Stimulated activated CD4-positive, alpha-beta T cell treated with anti-CD3 and anti-CD28 coated beads, TNF-alpha, amount 100 ng/mL, for 24 hours (primary cell): ENCODE measurements around the gene ARID5B.

Source experiments
- DNase-seq, 3 experiments: peaks; one replicate each; pipeline ENCODE4 v3.0.0-alpha.2; 2020; ENCODE audit warnings: low read depth in 3 of 3

Gene ARID5B

DNA sequence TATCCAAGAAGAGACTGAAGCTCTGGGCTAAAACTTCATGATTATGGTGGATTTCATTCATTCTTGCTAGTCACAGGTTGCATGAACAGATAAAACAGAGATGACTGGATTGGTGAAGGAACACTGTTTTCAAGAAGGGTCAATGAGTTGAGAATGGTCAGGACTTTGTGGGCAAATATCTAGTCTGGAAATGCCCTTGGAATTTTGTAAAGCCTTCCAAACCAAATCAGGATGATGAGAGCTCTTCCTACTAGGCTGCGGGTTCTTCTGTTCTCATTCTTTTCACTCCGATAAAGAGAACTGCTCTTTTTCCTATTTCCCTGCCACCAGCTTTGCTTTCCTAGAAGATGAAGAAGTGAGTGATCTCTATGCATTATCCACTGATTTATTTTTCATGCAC, 171.4 kb downstream of the ARID5B start:
- DNase-seq: no peak

DNA sequence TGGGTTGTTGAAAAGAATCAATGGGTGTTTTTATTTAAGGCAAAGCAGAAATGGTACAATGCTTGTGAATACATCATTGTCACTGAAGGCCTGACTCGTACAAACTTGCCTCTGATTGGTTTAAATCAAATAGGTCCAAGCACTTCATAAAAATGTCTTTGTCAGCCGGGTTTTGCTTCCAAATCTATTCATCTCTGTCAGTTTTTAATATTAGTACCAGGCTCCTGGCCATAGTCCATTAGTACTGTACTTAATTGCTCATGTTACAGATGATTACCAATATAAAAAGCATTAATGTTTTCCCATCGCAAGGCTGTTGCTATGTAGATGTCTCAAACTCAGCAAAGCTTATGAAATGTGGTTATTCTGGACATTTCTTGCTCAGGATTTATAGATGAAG, 171.9 kb downstream of the ARID5B start:
- no peak for DNase-seq

DNA sequence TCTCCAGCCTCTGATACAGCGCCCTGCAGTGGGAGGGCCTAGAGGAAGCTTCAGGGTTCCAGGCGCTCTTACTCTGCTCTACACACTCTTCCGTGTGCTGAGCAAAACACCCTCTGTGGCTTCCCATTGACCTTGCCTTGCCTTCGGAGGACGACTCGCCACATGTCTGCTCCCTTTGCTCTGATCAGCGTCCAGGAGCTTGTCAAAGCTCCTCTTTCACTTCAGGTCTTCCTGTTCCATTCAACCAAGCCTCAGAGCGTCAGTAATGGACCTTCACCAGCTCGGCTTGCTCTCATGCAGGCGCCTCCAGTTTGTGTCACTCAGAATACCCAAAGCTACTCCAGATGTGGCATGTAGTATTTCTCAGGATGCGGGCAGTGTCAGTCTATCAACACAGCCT, 173.9 kb downstream of the ARID5B start:
- no peak for DNase-seq

DNA sequence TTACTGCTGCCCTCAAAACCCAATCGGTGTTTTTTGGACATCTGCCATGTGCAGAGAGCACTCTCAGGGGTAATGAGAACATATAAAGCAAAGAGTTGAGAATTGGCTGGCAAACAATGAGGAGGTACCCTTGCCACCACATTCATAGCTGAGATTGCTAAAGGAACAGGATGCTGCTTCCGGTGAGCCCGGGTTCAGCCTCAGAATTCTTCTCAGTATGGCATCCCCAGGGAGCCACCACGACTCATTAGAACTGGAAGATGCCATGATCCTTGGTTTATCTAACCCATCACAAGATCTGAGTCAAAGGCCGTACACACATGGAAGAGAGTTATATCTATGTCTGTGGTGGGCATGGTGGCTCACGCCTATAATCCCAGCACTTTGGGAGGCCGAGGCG, 174.4 kb downstream of the ARID5B start:
- DNase-seq: no peak

DNA sequence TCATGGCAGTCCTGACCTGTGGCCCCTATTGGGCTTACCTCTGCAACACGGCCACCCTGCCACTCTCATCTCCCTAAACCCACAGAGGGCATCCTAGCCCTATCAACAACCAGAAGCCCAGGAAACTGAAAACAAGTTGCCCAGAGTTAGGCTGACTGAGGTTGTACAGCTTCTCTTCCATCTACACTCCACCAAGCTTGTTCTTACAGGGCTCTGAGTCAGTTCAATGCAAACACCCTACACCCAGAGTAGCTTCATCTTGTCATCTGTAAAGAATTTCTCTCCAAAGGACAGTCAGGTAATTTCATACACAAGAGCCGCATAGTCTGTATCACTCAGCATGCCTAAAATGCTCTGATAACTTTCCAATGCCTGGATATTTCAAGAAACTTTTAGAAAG, 175.4 kb downstream of the ARID5B start:
- DNase-seq: no peak

DNA sequence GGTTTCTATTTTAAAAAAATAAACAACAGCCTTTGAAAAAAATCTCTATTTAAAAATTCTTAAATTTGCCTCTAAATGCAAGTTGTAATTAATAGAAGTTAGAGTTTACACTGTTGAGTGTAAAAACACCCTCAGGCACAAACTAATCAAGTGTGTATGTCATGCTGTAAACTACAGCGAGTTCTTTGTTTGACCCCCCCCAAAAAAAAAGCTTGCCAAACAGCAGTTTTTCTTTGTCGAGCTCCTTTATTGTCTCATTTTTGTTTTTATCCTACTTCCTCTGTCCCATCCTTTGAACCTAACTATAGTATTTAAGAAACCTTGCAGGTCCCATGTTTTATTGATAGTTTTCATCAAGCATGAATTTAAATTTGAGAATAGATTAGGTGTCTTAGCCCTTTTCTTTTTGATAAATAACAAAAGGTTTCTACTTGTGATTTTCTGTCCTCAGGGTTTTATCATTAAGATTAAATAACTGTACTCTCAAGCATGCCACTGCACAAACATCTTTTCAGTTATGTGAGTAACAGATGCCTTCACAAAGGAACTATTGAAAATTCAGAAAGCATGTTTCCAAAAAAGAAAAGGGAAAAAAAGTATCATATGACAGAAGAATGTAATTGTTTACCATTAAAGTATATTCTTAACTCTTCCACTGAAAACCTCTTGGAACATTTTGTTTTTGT, 176.0 kb downstream of the ARID5B start:
- no peak for DNase-seq

DNA sequence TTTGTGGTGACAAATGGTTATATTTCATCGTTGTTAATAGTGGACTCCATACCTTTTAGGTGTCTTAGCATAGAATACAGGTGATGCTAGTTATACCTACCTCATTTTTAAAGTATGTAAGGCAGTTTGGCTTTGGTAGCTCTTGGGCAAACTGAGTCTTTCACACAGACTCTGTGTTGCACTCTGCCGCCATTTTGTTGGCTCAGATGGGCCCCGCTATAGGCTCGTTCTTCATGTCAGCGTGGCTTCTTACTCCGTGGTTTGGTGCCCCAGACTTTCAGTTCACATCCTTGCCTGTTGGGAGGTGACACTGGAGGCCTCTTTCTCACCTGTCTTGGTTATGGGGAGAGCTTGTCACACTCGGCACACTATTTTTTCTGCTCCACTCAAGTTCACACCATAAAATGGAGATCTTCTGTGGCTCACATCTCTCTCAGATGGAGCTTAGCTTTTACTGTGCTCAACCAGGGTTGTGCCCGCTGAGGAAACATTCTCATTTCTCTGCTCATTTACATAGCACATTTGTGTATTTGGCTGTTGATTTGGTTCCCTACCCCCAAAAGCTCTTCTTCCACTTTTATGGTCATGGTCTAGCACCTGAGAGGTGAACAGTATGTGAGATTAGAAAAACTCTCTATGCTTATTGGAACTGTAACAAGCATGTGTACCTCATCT, 178.5 kb downstream of the ARID5B start:
- DNase-seq: no peak

DNA sequence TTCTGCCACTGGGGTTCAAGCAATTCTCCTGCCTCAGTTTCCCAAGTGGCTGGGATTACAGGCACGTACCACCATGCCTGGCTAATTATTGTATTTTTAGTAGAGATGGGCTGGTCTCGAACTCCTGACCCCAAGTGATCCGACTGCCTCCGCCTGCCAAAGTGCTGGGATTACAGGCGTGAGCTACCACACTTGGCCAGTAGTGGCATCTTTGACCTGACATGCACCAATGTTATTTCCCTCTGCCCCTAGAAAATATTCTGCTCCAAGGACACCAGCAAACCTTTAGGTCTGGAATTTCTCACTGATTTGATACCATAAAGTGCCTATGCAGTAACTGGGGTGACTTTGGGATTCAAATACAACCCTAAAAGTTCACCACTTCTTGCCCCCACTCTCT, 179.4 kb downstream of the ARID5B start:
- DNase-seq: no peak

DNA sequence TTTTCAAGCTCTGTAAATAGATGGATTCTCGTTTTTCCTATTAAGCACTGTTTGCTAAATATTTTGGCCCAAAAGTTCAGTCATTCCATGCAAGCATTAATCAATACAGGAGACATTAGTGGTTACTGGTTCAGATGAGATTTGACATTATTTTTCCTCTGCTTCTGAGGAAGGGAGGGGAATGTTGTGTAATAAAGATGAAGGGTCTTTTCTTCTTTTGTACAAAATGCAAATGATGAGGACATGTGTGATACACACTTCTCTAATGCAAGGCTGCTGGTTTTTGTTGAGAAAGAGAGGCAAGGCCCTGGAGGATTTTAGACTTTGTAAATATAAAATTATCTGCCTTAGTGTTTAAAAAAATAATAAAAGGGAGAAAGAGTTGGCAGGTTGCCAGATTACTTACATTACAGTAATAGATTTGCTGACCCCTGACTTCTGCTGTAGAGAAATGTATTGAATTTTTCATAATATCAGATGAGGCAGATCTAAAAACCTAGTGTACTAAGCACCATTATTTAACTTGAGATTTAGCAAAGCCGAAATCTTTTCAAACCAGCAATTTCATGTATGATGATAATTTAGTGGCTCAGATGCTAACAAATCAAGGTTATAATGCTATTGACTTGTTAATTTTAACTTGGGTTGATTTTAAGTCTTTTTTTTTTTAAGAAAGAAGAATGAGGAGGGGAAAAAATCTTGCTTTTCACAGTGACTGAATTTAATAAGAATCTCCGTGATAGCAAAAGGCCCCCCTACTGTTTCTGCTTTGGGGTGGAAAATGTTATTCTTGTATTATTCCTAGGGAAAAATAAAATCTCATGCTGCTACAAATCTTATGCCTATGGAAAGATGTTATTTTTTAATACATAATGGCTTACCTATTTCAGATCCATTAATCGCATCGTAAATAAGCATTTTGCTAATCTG, 180.1 kb downstream of the ARID5B start:
- DNase-seq: no peak

DNA sequence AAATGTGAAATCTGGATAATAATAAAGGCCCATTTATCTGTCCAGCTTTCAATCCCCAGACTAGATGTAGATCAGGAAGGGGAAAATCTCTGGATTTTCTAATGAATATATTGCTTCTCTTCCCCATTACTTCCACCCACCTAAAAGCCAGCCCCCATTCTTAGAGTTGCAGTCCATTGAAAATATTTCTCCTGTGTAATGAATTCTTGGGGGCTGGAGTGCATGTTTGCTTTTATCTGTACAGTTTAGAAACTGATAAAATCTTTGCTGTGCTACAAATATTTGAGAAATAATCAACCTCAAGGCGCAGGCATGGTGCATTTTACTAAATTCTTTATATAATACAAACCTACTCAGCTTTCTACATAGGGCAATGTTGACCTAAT, 180.8 kb downstream of the ARID5B start:
- no peak for DNase-seq

DNA sequence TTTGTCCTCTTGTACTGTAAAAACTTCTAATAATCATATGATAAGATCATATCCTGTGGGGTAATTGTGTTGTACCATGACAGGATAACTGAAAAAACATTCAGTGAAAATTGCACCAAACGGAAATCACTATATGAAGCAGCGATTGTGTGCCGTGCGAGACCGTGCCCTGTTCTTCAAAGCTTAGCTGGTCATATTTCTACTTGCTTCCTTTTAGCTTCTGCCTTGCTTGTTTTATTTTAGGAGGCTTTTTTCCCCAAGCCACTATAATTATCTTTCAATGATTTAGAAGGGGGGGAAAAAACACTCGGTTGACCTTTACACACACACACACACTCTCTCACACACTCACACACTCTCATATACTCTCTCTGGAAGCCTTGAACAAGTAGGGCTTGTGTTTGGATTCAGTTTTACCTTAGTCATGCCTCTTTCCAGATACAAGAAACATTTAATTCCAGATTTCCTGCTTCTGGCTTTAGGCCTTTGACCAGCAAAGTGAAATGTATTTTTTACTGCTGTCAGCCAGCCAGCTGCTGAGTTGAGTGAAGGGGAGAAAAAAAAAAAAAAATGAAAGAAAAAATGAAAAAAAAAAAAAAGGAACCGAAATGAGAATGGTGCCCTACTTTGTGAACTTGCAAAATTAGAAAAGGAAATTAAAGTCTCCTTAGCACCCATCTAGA, 181.4 kb downstream of the ARID5B start:
- DNase-seq: peak in 1 of 3 experiments; percentile 38

DNA sequence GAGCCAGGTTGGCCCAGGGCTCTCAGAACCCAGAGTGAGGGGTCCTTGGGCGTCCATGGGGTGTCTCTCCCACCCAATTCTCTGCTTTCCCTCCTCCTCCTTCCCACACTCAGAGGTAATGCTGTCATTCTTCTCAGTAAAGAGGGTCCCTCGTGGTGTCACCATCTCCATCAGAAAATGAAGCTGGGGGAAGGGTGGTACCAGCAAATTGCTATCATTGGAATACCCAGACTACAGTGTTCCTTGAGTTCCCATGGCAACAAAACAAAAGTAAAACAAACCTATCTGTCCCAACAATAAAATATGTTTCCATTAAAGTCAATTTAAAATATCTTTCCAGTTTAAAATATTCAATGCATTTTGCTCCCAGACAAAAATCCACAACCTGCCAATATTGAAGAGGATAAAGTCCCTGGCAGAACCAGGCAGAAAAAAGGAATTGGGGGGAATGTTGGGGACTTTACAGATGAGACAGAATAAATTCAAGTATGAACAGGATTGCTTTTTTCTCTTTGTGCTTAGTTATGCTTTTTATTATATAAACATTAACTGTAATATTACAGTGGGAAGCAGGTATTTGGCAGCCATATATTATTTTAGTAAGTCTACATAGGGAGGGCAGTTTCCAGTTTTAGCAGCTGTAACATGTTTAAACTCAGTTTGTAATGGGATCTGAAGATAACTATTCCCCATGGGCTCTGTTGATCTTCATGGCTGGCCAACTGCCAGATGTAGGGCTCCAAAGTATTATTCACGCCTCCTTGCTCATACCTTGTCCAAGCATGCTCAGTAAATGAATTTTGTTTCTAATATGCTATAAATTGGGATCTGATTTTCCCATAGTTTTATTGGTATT, 182.1 kb downstream of the ARID5B start:
- no peak for DNase-seq

DNA sequence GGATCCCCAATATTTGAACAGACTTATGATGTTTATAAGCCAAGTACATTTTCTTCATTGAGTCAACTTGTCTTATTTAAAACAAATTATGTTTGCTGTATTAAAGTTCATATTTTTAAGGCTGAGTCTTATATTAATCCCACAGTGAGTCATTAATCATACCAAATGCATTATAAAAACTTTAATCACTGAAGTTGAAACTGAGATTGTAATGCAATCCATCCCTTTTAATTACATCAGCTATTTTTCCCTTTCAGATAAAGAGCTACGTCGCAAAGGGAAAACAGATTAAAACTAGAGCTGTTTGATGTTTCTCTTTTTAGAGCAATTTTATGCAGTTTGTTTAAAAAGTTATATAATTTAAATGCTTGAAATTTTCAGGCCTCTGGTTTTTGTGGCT, 183.0 kb downstream of the ARID5B start:
- DNase-seq: no peak

DNA sequence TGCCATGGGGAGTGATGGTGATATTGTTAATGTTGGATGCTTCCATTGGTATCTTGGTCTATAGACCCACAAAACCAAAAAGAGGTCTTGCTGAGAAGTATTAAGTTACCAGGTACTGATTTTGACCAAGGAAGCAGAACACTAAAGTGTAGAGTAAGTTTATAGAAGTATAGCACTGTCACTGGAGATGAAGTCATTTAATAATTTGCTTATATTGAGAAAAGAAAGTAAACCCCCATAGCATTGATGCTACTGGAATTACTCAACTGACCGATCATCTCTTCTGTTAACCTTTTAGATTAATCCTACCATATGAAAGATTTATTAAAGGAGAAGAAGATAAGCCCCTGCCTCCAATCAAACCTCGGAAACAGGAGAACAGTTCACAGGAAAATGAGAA, 183.9 kb downstream of the ARID5B start:
- DNase-seq: no peak

DNA sequence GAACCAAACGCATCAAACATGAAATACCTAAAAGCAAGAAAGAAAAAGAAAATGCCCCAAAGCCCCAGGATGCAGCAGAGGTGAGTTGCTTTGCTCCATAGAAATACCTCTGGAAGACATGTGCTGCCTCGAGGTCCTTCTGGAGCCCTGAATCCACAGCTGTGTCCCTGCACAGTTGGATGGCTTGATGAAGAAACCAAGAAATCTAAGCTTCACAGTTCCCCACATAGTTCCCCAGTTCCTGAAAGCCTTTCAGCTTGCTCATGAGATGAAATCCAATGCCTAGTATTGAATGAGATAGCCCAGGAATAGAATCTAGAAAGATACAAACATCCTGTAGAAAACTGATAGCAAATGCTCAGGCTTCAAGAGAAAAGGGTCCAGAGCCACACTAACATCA, 184.3 kb downstream of the ARID5B start:
- DNase-seq: no peak

DNA sequence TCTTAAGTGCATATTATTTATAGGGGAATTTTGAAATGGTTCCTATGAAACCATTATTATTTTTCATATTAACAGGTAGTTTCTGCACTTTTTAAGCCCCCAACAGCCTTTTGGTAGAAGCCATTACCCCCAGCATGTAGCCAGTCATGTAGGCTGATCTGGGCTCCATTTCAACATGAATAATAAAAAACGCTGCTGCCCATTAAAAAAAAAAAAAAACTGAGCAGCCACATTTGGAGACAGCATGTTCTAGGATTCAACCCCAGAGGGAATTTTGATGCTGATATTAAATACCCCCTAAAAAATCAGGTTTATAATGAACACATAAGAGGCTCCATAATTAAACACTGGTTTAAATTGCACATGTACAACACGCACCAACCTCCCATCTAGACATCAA, 185.8 kb downstream of the ARID5B start:
- no peak for DNase-seq

DNA sequence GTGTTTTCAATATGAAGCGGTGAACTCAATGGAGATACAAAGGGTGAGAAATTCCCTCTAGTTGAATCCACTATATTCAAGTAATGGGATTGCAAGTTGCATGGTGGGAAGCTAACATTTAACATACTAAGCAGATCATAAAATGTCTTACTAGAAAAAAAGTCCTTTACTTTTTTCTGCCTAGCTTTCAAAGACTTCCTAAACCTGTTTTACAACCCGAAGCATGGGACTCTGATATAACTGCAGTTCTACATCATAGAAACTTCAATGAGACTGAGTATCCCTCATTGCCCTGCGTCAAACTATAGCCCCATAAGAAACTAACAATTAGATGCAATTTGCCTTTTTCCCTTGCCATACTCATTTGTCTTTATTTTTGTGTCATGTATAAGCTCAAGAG, 187.3 kb downstream of the ARID5B start:
- no peak for DNase-seq

DNA sequence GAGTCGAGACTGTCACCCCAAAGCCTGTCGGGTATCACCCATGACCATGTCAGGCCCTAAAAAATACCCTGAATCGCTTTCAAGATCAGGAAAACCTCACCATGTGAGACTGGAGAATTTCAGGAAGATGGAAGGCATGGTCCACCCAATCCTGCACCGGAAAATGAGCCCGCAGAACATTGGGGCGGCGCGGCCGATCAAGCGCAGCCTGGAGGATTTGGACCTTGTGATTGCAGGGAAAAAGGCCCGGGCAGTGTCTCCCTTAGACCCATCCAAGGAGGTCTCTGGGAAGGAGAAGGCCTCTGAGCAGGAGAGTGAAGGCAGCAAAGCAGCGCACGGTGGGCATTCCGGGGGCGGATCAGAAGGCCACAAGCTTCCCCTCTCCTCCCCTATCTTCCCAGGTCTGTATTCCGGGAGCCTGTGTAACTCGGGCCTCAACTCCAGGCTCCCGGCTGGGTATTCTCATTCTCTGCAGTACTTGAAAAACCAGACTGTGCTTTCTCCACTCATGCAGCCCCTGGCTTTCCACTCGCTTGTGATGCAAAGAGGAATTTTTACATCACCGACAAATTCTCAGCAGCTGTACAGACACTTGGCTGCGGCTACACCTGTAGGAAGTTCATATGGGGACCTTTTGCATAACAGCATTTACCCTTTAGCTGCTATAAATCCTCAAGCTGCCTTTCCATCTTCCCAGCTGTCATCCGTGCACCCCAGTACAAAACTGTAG, 191.0 kb downstream of the ARID5B start:
- no peak for DNase-seq

DNA sequence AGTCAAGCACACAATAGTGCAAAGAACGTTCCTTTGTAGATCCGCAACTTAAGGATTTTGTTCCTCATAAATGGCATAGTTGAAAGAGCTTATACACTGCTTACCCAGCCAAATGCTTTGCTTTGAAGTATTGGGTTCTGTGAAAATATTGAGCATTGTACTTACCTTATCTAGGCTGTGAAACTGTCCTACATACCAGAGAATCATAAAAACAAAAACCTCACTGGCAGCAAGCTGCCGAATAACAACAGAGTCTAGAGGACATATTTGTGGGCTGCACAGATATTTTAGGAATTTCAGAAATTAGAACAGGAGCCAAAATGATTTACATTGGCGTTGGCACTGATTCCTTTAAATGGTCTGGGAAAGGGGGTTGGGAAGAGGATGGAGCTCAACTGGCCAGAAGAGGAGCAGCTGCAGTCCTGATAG, 192.4 kb downstream of the ARID5B start:
- DNase-seq: no peak
